Gastroesophageal sphincter (tissue), 4 donors: ENCODE results near the gene UGT1A3. TPM values are rescaled to one million over a fixed set of nuclear protein-coding genes. Genes with fewer than 3 reads are reported as not detected.

Experiments used
- ATAC-seq: fragments of 150-250 bp; one replicate; pipeline ENCODE4 v1.9.1; 2016; ENCODE audit warnings: mild to moderate bottlenecking, moderate library complexity
- H3K27ac ChIP-seq, 4 donors: fragments of 200-600 bp; sonication (generic) in 3 of 4; 1 replicate in 3 of 4; 2 replicates in 1 of 4; pipeline ENCODE4 v1.5.1; 2016 to 2019
- H3K27me3 ChIP-seq: fragments of 200-600 bp; sonication (generic); one replicate; pipeline ENCODE4 v1.5.1; 2019
- H3K36me3 ChIP-seq, 2 donors: fragments of 200-600 bp; sonication (generic); one replicate each; pipeline ENCODE4 v1.5.1; 2019; ENCODE audit warnings: control low read depth in 1 of 2
- H3K4me1 ChIP-seq, 3 donors: fragments of 200-600 bp; sonication (generic); 1 replicate in 2 of 3; 2 replicates in 1 of 3; pipeline ENCODE4 v1.5.1; 2016 to 2019; ENCODE audit warnings: control low read depth in 2 of 3
- H3K4me3 ChIP-seq, 2 donors: fragments of 200-600 bp; sonication (generic); one replicate each; pipeline ENCODE4 v1.5.1; 2019; ENCODE audit warnings: mild to moderate bottlenecking in 1 of 2, moderate library complexity in 1 of 2
- H3K9me3 ChIP-seq, 3 donors: fragments of 200-600 bp; sonication (generic); one replicate each; pipeline ENCODE4 v1.5.1; 2017 to 2019; ENCODE audit warnings: control low read depth in 2 of 3
- EP300 ChIP-seq: sonication (generic); formaldehyde crosslinking; IDR thresholded peaks from one replicate; pipeline ENCODE4 v1.6.1; 2017; ENCODE audit warnings: antibody characterized with exemption, mild to moderate bottlenecking
- POLR2A ChIP-seq, 2 donors: fragments of 450-650 bp; IDR thresholded peaks; one replicate each; pipeline ENCODE4 v1.6.1; 2017; ENCODE audit warnings: antibody characterized with exemption in 2 of 2, mild to moderate bottlenecking in 2 of 2, moderate library complexity in 1 of 2
- POLR2AphosphoS5 ChIP-seq: sonication (generic); formaldehyde crosslinking; IDR thresholded peaks from one replicate; pipeline ENCODE4 v1.6.1; 2017; ENCODE audit warnings: antibody characterized with exemption
- WGBS, 2 donors: methylation state at CpG; one replicate each; pipeline ENCODE4 v1.1.5; 2018; ENCODE audit warnings: low coverage in 1 of 2; 5-methylcytosine and 5-hydroxymethylcytosine counted together
- total RNA-seq, 4 donors: library from RNA; depleted of rRNA; stranded (reverse); fragments of >200 nt; gene quantifications; one replicate each; pipeline ENCODE4 v1.1.0, GENCODE V29; 2016
- TF ChIP-seq, protein P1 (sequence below), 4 experiments: fragments of 200-600 bp in 2 of 4; fragments of 450-650 bp in 2 of 4; sonication (generic) in 1 of 4; IDR thresholded peaks; one replicate each; pipeline ENCODE4 v1.5.1; 2017 to 2019; ENCODE audit warnings: antibody characterized with exemption in 4 of 4, mild to moderate bottlenecking in 2 of 4, moderate library complexity in 2 of 4

Gene UGT1A3
- total RNA-seq, 4 donors from 2014 or later: not detected

DNA sequence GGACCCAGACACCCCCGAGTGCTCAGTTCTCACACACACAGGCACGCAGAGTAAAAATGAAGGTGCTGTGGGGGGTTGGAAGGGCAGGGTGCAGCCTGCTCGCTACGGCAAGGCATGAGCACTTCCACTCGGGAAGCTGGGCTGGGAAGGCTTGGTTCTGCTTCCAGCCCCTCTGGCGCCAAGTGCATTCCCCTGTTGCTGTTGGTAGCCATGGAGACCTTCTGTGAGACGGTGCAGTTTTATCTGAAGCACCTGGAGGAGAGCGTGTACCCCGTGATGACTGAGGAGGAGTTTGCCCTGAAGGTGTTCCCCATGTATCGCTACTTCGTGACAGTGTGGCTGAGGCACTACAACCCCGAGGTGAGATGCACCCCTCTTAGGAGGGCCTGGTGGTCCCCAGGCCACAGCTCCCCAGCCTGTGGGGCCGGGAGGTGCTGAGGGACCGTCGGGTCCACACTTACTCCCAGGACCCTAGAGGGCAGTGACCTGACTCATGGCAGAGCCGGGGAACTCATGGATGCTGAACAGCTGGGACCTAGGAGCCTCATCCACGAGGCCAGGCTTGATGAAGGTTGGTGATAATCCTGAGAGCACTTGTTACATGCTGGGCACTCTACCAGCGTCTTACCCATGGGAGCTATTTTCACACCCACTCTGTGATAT, 64.8 kb downstream of the UGT1A3 start:
- no peaks in the 10 kb centered on the region for H3K9me3 ChIP-seq
- H3K27ac ChIP-seq: no peak overlapping the region
- TF ChIP-seq, protein P1, sequence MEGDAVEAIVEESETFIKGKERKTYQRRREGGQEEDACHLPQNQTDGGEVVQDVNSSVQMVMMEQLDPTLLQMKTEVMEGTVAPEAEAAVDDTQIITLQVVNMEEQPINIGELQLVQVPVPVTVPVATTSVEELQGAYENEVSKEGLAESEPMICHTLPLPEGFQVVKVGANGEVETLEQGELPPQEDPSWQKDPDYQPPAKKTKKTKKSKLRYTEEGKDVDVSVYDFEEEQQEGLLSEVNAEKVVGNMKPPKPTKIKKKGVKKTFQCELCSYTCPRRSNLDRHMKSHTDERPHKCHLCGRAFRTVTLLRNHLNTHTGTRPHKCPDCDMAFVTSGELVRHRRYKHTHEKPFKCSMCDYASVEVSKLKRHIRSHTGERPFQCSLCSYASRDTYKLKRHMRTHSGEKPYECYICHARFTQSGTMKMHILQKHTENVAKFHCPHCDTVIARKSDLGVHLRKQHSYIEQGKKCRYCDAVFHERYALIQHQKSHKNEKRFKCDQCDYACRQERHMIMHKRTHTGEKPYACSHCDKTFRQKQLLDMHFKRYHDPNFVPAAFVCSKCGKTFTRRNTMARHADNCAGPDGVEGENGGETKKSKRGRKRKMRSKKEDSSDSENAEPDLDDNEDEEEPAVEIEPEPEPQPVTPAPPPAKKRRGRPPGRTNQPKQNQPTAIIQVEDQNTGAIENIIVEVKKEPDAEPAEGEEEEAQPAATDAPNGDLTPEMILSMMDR (IDR thresholded peaks at IDR 0.05): no peak
- TF ChIP-seq POLR2AphosphoS5 (no peak), POLR2A (IDR thresholded peaks at IDR 0.05) (no peak), EP300 (no peak)
- ATAC-seq: no peak
- WGBS, 2 donors: 51 to 81% methylated on average over 3 to 4 of the region's 18 CpGs
- no peaks in the 10 kb centered on the region for H3K36me3 ChIP-seq
- no peaks in the 10 kb centered on the region for H3K4me1 ChIP-seq
- H3K4me3 ChIP-seq: no peak overlapping the region
- no peaks in the 10 kb centered on the region for H3K27me3 ChIP-seq

- ATAC-seq: no peak
Observed at GRCh38 chr2:233794128-233794658, 65.4 kb downstream of the UGT1A3 start.

GRCh38 chr2:233795735-233796171, 66.9 kb downstream of the UGT1A3 start:
- H3K27ac ChIP-seq: no peak overlapping the region
- ATAC-seq: no peak
- no CpG with 5 or more reads among the region's 13 CpGs for WGBS, 2 donors

More at GRCh38 chr2:233794128-233794658, 65.4 kb downstream of the UGT1A3 start:
- H3K27ac ChIP-seq: no peak overlapping the region
- TF ChIP-seq POLR2AphosphoS5 (no peak), EP300 (no peak), POLR2A (IDR thresholded peaks at IDR 0.05) (no peak)
- TF ChIP-seq, protein P1 (IDR thresholded peaks at IDR 0.05): no peak
- no peak overlapping the region for H3K4me3 ChIP-seq
- H3K36me3 ChIP-seq: no peaks in the 10 kb centered on the region
- H3K27me3 ChIP-seq: peaks cover 2% of the 10 kb centered on the region
- H3K4me1 ChIP-seq: no peaks in the 10 kb centered on the region
- WGBS, 2 donors: 0% methylated on average over 1 of the region's 17 CpGs; no CpG with 5 or more reads in 1 of the 2 donors
- no peaks in the 10 kb centered on the region for H3K9me3 ChIP-seq

DNA sequence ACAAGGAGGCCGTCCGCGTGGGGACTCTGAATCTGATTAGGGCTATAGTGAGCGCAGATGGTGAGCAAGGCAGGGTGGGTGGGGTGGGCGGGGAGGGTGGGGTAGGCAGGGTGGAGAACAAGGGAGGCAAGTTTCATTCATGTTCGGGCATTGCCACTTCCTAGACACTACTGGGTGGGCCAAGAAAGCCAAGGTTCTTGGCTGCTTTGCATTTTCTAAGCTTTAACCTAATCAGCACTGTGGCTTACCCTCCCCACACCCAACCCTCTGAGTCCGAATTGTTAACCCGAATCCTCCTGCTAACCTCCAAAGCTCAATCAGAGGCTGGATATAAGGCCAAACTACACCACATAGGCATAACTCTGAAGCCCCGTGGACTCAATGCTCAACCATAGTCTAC, 67.4 kb downstream of the UGT1A3 start:
- H3K27me3 ChIP-seq: peaks cover 5% of the 10 kb centered on the region
- no peaks in the 10 kb centered on the region for H3K9me3 ChIP-seq
- no peak for ATAC-seq
- no peak overlapping the region for H3K27ac ChIP-seq
- WGBS, 2 donors: 80 to 89% methylated on average over 1 to 3 of the region's 9 CpGs
- no peaks in the 10 kb centered on the region for H3K4me1 ChIP-seq
- no peaks in the 10 kb centered on the region for H3K36me3 ChIP-seq
- TF ChIP-seq POLR2A (IDR thresholded peaks at IDR 0.05) (no peak), POLR2AphosphoS5 (no peak), EP300 (no peak)
- TF ChIP-seq, protein P1 (IDR thresholded peaks at IDR 0.05): no peak
- no peak overlapping the region for H3K4me3 ChIP-seq

More at GRCh38 chr2:233795735-233796171, 66.9 kb downstream of the UGT1A3 start:
- H3K4me3 ChIP-seq: no peak overlapping the region
- no peaks in the 10 kb centered on the region for H3K4me1 ChIP-seq
- H3K27me3 ChIP-seq: peaks cover 5% of the 10 kb centered on the region
- TF ChIP-seq, protein P1 (IDR thresholded peaks at IDR 0.05): no peak
- no peak for TF ChIP-seq EP300
- no peak for TF ChIP-seq POLR2A (IDR thresholded peaks at IDR 0.05)
- no peak for TF ChIP-seq POLR2AphosphoS5
- no peaks in the 10 kb centered on the region for H3K9me3 ChIP-seq
- no peaks in the 10 kb centered on the region for H3K36me3 ChIP-seq
